ENCODE measurements around the gene TUBGCP6.

The TUBGCP6 gene

DNA sequence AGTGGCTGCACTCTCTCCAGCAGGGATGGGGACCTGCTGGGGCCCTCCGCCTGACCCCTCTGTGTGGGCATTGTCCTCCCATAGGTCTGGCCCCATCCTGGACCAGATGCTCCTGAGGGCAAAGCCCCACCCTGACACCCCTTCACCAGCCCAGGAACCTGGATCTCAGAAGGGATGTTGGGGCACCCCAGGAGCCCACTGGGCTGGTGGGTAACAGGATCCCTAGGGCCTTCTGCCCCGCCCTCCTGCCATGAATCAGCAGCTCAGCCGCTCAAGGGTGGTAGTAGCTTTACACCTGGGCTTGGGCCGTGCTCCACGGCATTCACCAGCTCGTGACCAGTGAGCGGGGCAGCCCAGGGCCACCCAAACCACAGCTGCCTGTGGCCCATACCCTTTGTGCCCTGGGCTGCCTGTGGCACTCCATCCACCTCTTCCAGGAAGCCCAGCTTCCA, 17.7 kb upstream of the TUBGCP6 start:
- Histone ChIP-seq H3K4me3 (ENCODE audit: low read length in 2 of 2) (no peak overlapping the region), H3K27me3 (ENCODE audit: control insufficient read depth in 1 of 2, insufficient read depth in 2 of 2, low read length in 2 of 2) (peaks cover 2 to 13% of the 10 kb centered on the region in 2 donors), H3K9me3 (ENCODE audit: control insufficient read depth in 2 of 2, low read length in 2 of 2) (no peaks in the 10 kb centered on the region), H3K9ac (ENCODE audit: low read length in 2 of 2) (no peak overlapping the region), H3K27ac (ENCODE audit: low read length) (no peak overlapping the region), H3K36me3 (ENCODE audit: control insufficient read depth in 2 of 2, insufficient read depth in 2 of 2, low read length in 2 of 2) (no peaks in the 10 kb centered on the region), H3K4me1 (ENCODE audit: control insufficient read depth, insufficient read depth, low read length) (peaks cover 31% of the 10 kb centered on the region)

DNA sequence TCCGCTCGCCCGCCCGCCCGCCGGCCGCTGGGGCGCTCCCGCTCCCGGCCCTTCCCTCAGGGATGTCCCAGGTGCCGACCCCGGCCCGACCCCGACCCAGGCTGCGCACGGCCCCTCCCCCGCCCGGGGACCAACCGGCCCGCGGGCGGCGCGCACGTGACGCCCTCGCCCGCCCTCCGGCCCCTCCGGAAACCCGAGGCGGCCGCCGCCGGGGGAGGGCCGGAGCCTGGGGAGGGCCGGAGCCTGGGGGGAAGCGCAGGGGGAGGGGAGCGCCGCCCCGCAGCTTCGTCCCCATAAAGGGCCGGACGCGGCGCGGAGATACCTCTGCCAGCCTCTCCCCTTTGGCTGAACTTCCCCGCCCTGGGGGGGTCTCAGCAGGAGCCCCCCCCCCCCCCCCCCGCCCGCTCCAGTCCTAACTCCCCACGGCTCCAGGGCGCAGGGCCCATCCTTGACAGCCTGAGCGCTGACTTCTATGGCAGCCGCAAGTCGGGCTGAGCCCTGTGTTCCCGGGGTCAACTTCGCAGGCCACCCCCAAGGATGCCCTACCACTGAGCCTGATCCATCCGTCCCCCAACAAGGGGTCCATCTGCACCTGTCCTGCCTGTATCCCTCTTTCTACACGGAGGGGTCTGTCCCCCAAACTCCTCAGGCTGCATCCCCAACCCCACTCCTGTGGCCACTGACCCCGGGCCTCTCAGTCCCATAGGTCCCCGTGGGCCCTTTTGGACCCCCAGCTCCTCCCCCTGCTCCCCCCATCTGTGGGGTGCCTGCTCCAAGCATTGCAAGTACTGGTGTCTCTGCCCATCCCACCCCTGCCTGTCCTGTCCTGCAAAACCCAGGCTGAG, 17.0 kb upstream of the TUBGCP6 start, which contains the start of gene MAPK12:
Gene MAPK12, minus strand, starts transcription at position 69 of the 845 bp plus-strand sequence. CDS start 174 bp downstream, outside the sequence.
- Histone ChIP-seq H3K4me3 (ENCODE audit: low read length in 2 of 2) (peak within 1 kb of the TSS; percentile 40 to 69), H3K9me3 (ENCODE audit: control insufficient read depth in 2 of 2, low read length in 2 of 2) (no peaks in the 10 kb centered on the region), H3K27me3 (ENCODE audit: control insufficient read depth in 1 of 2, insufficient read depth in 2 of 2, low read length in 2 of 2) (peaks cover 2 to 13% of the 10 kb centered on the region in 2 donors), H3K36me3 (ENCODE audit: control insufficient read depth in 2 of 2, insufficient read depth in 2 of 2, low read length in 2 of 2) (no peaks in the 10 kb centered on the region), H3K4me1 (ENCODE audit: control insufficient read depth, insufficient read depth, low read length) (peaks cover 25% of the 10 kb centered on the region), H3K27ac (ENCODE audit: low read length) (peak within 1 kb of the TSS; percentile 31), H3K9ac (ENCODE audit: low read length in 2 of 2) (peak within 1 kb of the TSS; percentile 51 to 67)

DNA sequence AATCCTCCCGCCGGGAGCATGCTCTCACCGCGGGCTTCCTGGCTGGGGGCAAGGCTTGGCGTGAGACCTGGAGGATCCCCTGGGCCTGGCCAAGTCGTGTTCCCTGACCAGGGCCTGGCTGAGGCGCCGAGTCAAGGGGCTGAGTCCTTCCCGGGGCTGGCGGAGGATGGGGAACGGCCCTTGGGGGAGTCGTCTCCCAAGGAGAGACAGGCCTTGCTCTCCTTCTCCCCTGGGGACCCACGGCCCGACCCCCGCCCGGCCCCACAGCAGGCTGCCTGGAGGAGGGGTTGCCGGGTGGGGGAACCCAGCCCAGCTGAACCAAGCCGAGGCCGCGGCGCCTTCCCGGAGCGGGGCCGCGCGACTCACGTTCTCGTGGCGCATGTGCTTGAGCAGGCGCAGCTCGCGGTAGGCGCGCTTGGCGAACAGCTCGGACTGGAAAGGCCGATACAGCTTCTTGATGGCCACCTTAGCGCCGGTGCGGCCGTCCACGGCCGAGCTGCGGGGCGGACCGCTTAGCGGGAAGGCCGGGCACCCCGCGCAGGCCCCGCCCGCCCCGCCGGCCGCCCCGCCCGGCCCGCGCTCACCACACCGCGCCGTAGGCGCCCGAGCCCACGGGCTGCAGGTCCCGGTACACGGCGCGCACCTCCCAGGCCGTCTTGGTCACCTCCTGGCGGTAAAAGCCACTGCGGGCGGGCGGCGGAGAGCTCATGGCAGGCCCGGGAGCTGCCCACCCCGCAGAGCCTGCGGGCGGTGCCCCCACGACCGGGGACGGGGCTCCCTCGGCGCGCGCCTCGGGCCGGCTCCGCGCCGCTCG, 16.2 kb upstream of the TUBGCP6 start:
- Histone ChIP-seq H3K4me3 (ENCODE audit: low read length in 2 of 2) (peak overlapping the region; percentile 40 to 69), H3K9ac (ENCODE audit: low read length in 2 of 2) (peak overlapping the region; percentile 51 to 67), H3K9me3 (ENCODE audit: control insufficient read depth in 2 of 2, low read length in 2 of 2) (no peaks in the 10 kb centered on the region), H3K27me3 (ENCODE audit: control insufficient read depth in 1 of 2, insufficient read depth in 2 of 2, low read length in 2 of 2) (peaks cover 2 to 13% of the 10 kb centered on the region in 2 donors), H3K4me1 (ENCODE audit: control insufficient read depth, insufficient read depth, low read length) (peaks cover 20% of the 10 kb centered on the region), H3K27ac (ENCODE audit: low read length) (peak overlapping the region; percentile 31), H3K36me3 (ENCODE audit: control insufficient read depth in 2 of 2, insufficient read depth in 2 of 2, low read length in 2 of 2) (no peaks in the 10 kb centered on the region)

DNA sequence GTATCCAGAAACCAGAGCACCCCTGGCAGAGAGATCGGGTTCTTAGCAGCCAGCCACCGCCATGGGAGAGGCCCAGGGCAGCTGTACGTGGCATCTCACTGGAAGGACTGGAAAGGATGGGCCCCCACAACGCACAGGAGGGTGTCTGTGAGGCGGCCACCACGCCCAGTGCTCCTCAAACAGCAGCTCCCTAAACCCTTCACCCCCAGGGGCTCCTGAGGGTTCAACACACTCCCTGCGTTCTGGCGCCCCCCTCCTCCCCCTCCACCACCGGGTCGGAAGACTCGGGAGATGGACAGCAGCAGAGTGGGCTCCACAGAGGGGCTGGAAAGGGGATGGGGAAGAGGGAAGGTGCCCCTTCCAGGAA, 15.6 kb upstream of the TUBGCP6 start:
- Histone ChIP-seq H3K36me3 (ENCODE audit: control insufficient read depth in 2 of 2, insufficient read depth in 2 of 2, low read length in 2 of 2) (no peaks in the 10 kb centered on the region), H3K4me3 (ENCODE audit: low read length in 2 of 2) (peak overlapping the region; percentile 40 to 69), H3K4me1 (ENCODE audit: control insufficient read depth, insufficient read depth, low read length) (peaks cover 20% of the 10 kb centered on the region), H3K9me3 (ENCODE audit: control insufficient read depth in 2 of 2, low read length in 2 of 2) (no peaks in the 10 kb centered on the region), H3K9ac (ENCODE audit: low read length in 2 of 2) (peak overlapping the region; percentile 51 to 67), H3K27me3 (ENCODE audit: control insufficient read depth in 1 of 2, insufficient read depth in 2 of 2, low read length in 2 of 2) (peaks cover 2 to 13% of the 10 kb centered on the region in 2 donors), H3K27ac (ENCODE audit: low read length) (peak overlapping the region; percentile 31)

DNA sequence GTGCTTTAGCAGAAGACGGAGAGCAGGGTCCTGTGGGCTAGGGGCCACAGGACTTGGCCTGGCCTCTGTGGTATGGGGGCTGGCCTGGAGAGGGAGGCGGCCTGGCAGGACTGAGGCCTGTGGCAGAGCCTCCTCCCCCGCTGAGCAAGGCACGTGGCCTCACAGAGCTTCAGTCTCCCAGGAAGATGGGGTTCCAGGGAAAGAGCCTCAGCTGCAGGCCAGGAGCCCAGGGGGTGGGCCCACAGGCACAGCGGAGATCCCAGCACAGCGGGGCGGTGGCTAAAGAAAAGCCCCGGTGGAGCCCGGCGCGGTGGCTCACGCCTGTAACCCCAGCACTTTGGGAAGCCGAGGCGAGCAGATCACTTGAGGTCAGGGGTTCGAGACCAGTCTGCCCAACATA, 14.5 kb upstream of the TUBGCP6 start:
- Histone ChIP-seq H3K4me1 (ENCODE audit: control insufficient read depth, insufficient read depth, low read length) (peaks cover 20% of the 10 kb centered on the region), H3K36me3 (ENCODE audit: control insufficient read depth in 2 of 2, insufficient read depth in 2 of 2, low read length in 2 of 2) (no peaks in the 10 kb centered on the region), H3K9ac (ENCODE audit: low read length in 2 of 2) (no peak overlapping the region), H3K4me3 (ENCODE audit: low read length in 2 of 2) (no peak overlapping the region), H3K27ac (ENCODE audit: low read length) (no peak overlapping the region), H3K9me3 (ENCODE audit: control insufficient read depth in 2 of 2, low read length in 2 of 2) (no peaks in the 10 kb centered on the region), H3K27me3 (ENCODE audit: control insufficient read depth in 1 of 2, insufficient read depth in 2 of 2, low read length in 2 of 2) (peaks cover 2 to 13% of the 10 kb centered on the region in 2 donors)

DNA sequence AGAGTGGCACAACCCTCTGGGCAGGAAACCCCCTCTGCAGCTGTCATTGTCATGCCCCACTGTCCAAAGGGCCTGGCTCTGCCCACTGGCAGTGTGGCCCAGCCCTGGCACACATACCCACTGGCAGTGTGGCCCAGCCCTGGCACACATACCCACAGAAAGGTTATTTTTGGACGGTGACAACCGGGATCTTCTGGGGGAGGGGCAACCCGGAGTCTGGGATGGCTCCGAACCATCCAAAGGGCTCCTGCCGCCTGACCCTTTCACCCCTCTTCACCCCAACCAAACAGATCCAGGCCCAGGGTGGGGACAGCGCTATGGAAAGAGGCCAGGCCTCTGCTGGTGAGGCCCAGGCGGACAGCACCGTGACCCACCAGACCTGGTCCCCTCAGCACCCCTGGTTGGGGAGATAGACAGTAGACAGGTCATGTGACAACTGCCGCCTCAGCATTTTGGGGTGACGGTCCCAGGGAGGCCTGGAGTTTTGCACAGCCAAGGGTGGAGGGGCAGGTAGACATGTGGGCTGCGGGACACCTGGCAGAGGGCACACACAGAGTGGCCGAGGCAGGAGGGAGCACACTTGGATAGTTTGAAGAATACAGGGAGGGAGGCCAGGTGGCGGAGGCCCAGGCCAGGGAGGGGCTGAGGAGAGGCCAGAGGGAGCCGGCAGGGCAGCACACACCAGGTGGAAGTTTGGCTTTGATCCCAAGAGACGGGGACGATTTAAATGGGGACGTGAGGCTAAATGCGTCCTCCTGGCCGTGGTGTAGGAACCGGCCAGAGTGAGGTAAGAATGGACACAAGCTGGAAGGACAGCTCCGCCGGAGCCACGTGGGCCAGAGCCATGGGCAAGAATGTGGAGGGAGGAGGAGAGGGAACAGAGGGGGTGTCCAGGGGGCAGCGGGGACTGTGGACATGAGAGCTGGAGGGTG, 13.8 kb upstream of the TUBGCP6 start:
- peaks cover 2 to 13% of the 10 kb centered on the region in 2 donors for H3K27me3 ChIP-seq (ENCODE audit: control insufficient read depth in 1 of 2, insufficient read depth in 2 of 2, low read length in 2 of 2)
- peaks cover 20% of the 10 kb centered on the region for H3K4me1 ChIP-seq (ENCODE audit: control insufficient read depth, insufficient read depth, low read length)
- H3K27ac ChIP-seq (ENCODE audit: low read length): no peak overlapping the region
- no peak overlapping the region for H3K9ac ChIP-seq (ENCODE audit: low read length in 2 of 2)
- H3K4me3 ChIP-seq (ENCODE audit: low read length in 2 of 2): no peak overlapping the region
- no peaks in the 10 kb centered on the region for H3K9me3 ChIP-seq (ENCODE audit: control insufficient read depth in 2 of 2, low read length in 2 of 2)
- H3K36me3 ChIP-seq (ENCODE audit: control insufficient read depth in 2 of 2, insufficient read depth in 2 of 2, low read length in 2 of 2): no peaks in the 10 kb centered on the region

DNA sequence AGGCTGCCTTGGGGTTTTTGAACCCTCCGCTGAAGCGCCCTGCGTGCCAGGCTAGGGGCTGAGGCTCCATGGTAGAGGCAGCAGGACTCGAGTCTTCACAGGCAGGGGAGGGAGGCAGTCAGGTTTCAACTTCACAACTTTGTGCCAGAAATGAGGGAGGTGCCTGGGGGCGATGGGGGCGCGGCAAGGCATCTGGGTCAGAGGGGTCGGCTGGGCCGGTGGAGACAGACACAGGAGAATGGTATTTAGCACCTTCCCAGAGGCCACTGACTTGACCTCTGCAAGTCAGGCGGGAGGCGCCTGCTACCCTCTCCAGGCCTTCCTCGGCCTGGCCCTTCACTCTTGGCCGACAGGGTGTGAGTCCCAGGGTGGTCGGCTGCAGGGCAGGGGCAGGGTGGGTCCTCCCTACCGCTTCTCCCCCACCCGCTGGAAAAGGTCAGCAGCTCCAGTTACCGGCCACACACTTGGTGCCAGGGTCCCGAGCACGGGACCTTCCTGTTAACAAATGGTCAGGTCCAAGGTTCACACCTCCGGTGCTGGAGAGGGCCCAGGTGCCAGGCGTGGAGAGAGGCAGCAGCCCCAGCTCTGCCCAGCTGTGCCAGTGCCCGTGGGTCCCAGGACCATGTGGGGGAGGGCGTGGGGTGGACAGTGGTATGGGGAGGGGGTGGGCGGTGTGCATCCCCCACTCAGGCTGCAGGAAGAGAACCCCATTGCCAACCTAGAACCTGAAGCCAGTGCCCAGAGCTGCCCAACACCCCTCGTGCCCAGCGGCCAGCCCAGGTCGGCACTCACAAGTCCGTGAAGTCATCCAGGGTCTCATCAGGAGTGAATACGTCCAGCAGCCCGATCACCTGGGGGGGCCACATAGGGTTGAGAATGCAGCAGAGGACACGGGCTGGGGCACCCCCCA, 12.9 kb upstream of the TUBGCP6 start:
- H3K9ac ChIP-seq (ENCODE audit: low read length in 2 of 2): no peak overlapping the region
- no peak overlapping the region for H3K4me3 ChIP-seq (ENCODE audit: low read length in 2 of 2)
- no peaks in the 10 kb centered on the region for H3K36me3 ChIP-seq (ENCODE audit: control insufficient read depth in 2 of 2, insufficient read depth in 2 of 2, low read length in 2 of 2)
- no peak overlapping the region for H3K27ac ChIP-seq (ENCODE audit: low read length)
- peaks cover 20% of the 10 kb centered on the region for H3K4me1 ChIP-seq (ENCODE audit: control insufficient read depth, insufficient read depth, low read length)
- H3K9me3 ChIP-seq (ENCODE audit: control insufficient read depth in 2 of 2, low read length in 2 of 2): no peaks in the 10 kb centered on the region
- peaks cover 0 to 8% of the 10 kb centered on the region in 2 donors for H3K27me3 ChIP-seq (ENCODE audit: control insufficient read depth in 1 of 2, insufficient read depth in 2 of 2, low read length in 2 of 2)

DNA sequence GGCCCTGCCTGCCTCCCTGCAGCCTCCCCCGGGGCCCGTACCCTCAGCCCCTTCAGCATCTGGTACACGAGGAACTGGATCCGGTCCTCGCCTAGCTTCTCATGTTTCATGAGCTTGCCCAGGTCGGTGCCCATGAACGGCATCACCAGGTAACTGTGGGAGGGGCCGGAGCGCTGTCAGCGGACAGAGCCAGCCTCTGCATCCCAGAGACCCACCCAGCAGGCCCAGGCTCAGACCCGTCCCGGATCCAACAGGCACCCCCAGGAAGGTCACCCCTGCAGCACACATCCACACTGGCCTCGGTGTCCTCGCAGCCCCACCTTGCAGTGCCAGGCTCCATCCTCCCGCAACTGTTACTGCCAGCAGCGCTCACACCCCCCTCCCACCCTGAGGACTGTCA, 12.2 kb upstream of the TUBGCP6 start:
- Histone ChIP-seq H3K4me3 (ENCODE audit: low read length in 2 of 2) (no peak overlapping the region), H3K4me1 (ENCODE audit: control insufficient read depth, insufficient read depth, low read length) (peaks cover 17% of the 10 kb centered on the region), H3K27me3 (ENCODE audit: control insufficient read depth in 1 of 2, insufficient read depth in 2 of 2, low read length in 2 of 2) (peaks cover 0 to 2% of the 10 kb centered on the region in 2 donors), H3K27ac (ENCODE audit: low read length) (no peak overlapping the region), H3K36me3 (ENCODE audit: control insufficient read depth in 2 of 2, insufficient read depth in 2 of 2, low read length in 2 of 2) (no peaks in the 10 kb centered on the region), H3K9ac (ENCODE audit: low read length in 2 of 2) (no peak overlapping the region), H3K9me3 (ENCODE audit: control insufficient read depth in 2 of 2, low read length in 2 of 2) (no peaks in the 10 kb centered on the region)

DNA sequence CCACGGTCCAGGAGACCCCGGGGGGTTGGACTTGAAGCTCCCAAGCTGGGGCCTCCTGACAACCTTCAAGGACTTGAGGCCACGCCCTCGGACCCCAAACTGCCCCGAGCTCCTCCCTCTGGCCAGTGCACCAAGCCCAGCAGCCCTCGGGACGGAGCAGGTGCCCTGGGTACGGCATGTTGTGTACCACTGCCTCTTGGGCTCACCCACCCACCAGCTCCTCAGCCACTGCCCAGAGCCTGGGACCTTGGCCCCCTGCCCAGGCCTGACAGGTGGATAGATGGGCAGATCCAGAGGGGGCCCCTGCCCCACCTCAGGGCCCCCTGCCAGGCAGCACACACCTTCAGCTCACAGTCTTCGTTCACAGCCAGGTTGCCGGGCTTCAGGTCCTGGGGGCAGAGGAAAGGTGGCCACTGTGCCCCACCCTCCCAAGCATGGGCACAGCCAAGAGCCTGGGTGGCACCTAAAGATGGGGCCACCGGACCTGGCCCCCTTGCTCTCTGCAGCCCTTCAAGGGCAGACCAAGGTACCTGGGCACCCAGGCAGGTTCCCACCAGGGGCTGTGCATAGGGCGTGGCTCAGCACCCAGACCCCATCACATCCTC, 11.5 kb upstream of the TUBGCP6 start:
- Histone ChIP-seq H3K9ac (ENCODE audit: low read length in 2 of 2) (no peak overlapping the region), H3K4me1 (ENCODE audit: control insufficient read depth, insufficient read depth, low read length) (peaks cover 22% of the 10 kb centered on the region), H3K27ac (ENCODE audit: low read length) (no peak overlapping the region), H3K27me3 (ENCODE audit: control insufficient read depth in 1 of 2, insufficient read depth in 2 of 2, low read length in 2 of 2) (no peaks in the 10 kb centered on the region), H3K9me3 (ENCODE audit: control insufficient read depth in 2 of 2, low read length in 2 of 2) (no peaks in the 10 kb centered on the region), H3K4me3 (ENCODE audit: low read length in 2 of 2) (no peak overlapping the region), H3K36me3 (ENCODE audit: control insufficient read depth in 2 of 2, insufficient read depth in 2 of 2, low read length in 2 of 2) (no peaks in the 10 kb centered on the region)

Measured in stomach smooth muscle (tissue), 2 donors.